A673 (cell line): ENCODE measurements around the gene EEF1AKMT3.

ENCODE experiments used
- CTCF ChIP-seq: fragments of 300-800, 200-600 bp; sonication (generic); conservative IDR thresholded peaks from 2 replicates; pipeline ENCODE4 v1.5.1; 2017; ENCODE audit warnings: low read depth, mild to moderate bottlenecking, antibody characterized with exemption, low read length, moderate library complexity, mixed read lengths
- EZH2 ChIP-seq: fragments of 200-600 bp; sonication (generic); IDR thresholded peaks from 2 replicates; pipeline ENCODE4 v1.6.1; 2017; ENCODE audit warnings: borderline replicate concordance, low read depth, mild to moderate bottlenecking, mixed read lengths, antibody characterized with exemption, low read length; ENCODE audit not compliant: poor library complexity, severe bottlenecking

DNA sequence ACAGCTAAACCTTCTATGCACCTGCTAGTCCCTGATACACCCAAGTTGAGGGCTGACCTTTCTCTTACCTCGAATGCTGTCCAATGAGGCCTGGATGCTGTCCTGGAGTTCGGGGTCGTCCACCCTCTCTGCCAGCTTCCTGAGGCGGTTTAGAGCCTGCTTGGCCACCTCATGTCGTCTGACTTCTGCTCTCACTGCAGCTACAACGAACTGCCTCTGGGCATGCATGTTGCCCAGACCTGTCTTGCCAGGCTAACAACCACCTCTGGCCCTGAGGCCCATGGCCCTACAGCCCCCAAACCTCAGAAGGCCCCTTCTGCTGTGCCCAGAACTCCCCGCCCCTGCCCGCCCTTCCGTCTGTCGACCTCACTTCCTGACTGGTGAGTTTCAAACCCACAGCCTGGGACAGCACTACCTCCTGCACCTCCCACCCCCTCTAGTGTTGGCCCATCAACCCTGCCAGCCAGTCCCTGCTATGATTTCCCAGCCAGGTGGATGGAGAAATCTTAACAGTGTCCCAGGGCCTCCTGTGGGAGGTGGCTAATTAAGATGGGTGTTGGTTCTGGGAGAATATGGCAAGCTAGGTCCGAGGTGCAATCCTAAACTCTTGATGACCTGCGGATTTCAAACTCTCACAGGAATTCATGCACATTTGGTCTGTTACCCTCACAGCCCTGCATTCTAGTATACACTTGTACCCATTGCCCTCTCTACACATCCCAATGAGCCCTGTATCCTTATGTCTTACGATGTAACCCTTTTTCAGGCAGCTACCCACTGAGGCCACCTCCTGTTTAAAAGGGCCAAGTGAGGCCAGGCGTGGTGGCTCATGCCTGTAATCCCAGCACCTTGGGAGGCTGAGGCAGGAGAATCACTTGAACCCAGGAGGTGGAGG, 30.3 kb upstream of the EEF1AKMT3 start:
- no peak for TF ChIP-seq CTCF
- no peak for TF ChIP-seq EZH2
